ES-I3 (cell line): ENCODE data around the gene FLCN.
A peak's percentile ranks its signal among the peaks of the same experiment; 100 is the strongest.

Source experiments
- H3K36me3 ChIP-seq: 2 replicates; pipeline ENCODE4 v1.6.1; 2013; ENCODE audit warnings: mild to moderate bottlenecking, low read length, control low read depth, moderate library complexity; ENCODE audit not compliant: insufficient read depth
- H3K4me1 ChIP-seq: 2 replicates; pipeline ENCODE4 v1.6.1; 2013; ENCODE audit warnings: mild to moderate bottlenecking, control low read depth, low read length; ENCODE audit not compliant: insufficient read depth
- H3K9ac ChIP-seq: 2 replicates; pipeline ENCODE4 v1.6.1; 2013; ENCODE audit warnings: low read depth, mild to moderate bottlenecking, low read length, moderate library complexity
- H3K9me3 ChIP-seq: 2 replicates; pipeline ENCODE4 v1.6.1; 2013; ENCODE audit warnings: mild to moderate bottlenecking, low read length, moderate library complexity; ENCODE audit not compliant: control insufficient read depth, insufficient read depth

Gene FLCN

GRCh38 chr17:17252149-17252661, 15.2 kb upstream of the FLCN start:
- Histone ChIP-seq H3K9ac (no peak overlapping the region), H3K9me3 (no peaks in the 10 kb centered on the region), H3K36me3 (peaks cover 22% of the 10 kb centered on the region)

GRCh38 chr17:17246879-17247278, 9.9 kb upstream of the FLCN start:
- Histone ChIP-seq H3K9me3 (no peaks in the 10 kb centered on the region), H3K9ac (no peak overlapping the region), H3K36me3 (peaks cover 15% of the 10 kb centered on the region), H3K4me1 (no peaks in the 10 kb centered on the region)

More at GRCh38 chr17:17252149-17252661, 15.2 kb upstream of the FLCN start:
- H3K4me1 ChIP-seq = no peaks in the 10 kb centered on the region

GRCh38 chr17:17243163-17243562, 6.2 kb upstream of the FLCN start:
- Histone ChIP-seq H3K9ac (no peak overlapping the region), H3K9me3 (no peaks in the 10 kb centered on the region), H3K36me3 (peaks cover 6% of the 10 kb centered on the region), H3K4me1 (no peaks in the 10 kb centered on the region)

GRCh38 chr17:17242246-17242645, 5.3 kb upstream of the FLCN start:
- H3K9ac ChIP-seq = no peak overlapping the region
- H3K9me3 ChIP-seq = no peaks in the 10 kb centered on the region
- no peaks in the 10 kb centered on the region for H3K4me1 ChIP-seq
- no peaks in the 10 kb centered on the region; the same call in 1 of the 2 replicates for H3K36me3 ChIP-seq

GRCh38 chr17:17241656-17242055, 4.7 kb upstream of the FLCN start:
- no peaks in the 10 kb centered on the region; the same call in 1 of the 2 replicates for H3K36me3 ChIP-seq

GRCh38 chr17:17239832-17240231, 2.9 kb upstream of the FLCN start:
- 0 out of 2 replicates have a peak, but pooled peaks cover 9% of the 10 kb centered on the region for H3K4me1 ChIP-seq
- H3K9ac ChIP-seq = no peak overlapping the region
- H3K9me3 ChIP-seq = no peaks in the 10 kb centered on the region
- no peaks in the 10 kb centered on the region; the same call in 1 of the 2 replicates for H3K36me3 ChIP-seq

More at GRCh38 chr17:17241656-17242055, 4.7 kb upstream of the FLCN start:
- Histone ChIP-seq H3K9me3 (no peaks in the 10 kb centered on the region), H3K9ac (no peak overlapping the region), H3K4me1 (no peaks in the 10 kb centered on the region)

- Histone ChIP-seq H3K9ac (peak overlapping the region; percentile 61), H3K36me3 (peaks cover 3% of the 10 kb centered on the region; the same call in 1 of the 2 replicates), H3K4me1 (0 out of 2 replicates have a peak, but pooled peaks cover 9% of the 10 kb centered on the region), H3K9me3 (no peaks in the 10 kb centered on the region)
These were observed 508 bp downstream of the FLCN start for GRCh38 chr17:17236295-17237025.

- Histone ChIP-seq H3K4me1 (0 out of 2 replicates have a peak, but pooled peaks cover 9% of the 10 kb centered on the region), H3K9ac (peak overlapping the region; percentile 61)
These were observed 1.5 kb downstream of the FLCN start for GRCh38 chr17:17235212-17236174.

GRCh38 chr17:17232303-17232621, 4.7 kb downstream of the FLCN start:
- Histone ChIP-seq H3K4me1 (0 out of 2 replicates have a peak, but pooled peaks cover 9% of the 10 kb centered on the region), H3K36me3 (peaks cover 14% of the 10 kb centered on the region), H3K9ac (no peak overlapping the region), H3K9me3 (no peaks in the 10 kb centered on the region)

More at GRCh38 chr17:17235212-17236174, 1.5 kb downstream of the FLCN start:
- Histone ChIP-seq H3K36me3 (peaks cover 6% of the 10 kb centered on the region; the same call in 1 of the 2 replicates), H3K9me3 (no peaks in the 10 kb centered on the region)

- Histone ChIP-seq H3K36me3 (peaks cover 14% of the 10 kb centered on the region), H3K9ac (no peak overlapping the region), H3K4me1 (0 out of 2 replicates have a peak, but pooled peaks cover 9% of the 10 kb centered on the region), H3K9me3 (no peaks in the 10 kb centered on the region)
These were observed 5.2 kb downstream of the FLCN start for GRCh38 chr17:17231621-17232302.

- Histone ChIP-seq H3K9me3 (no peaks in the 10 kb centered on the region), H3K9ac (no peak overlapping the region), H3K36me3 (peaks cover 24% of the 10 kb centered on the region), H3K4me1 (no peaks in the 10 kb centered on the region)
These were observed 7.3 kb downstream of the FLCN start for GRCh38 chr17:17229416-17230384.

- H3K36me3 ChIP-seq = peaks cover 30% of the 10 kb centered on the region
- no peaks in the 10 kb centered on the region for H3K9me3 ChIP-seq
- H3K9ac ChIP-seq = no peak overlapping the region
- no peaks in the 10 kb centered on the region for H3K4me1 ChIP-seq
These were observed 8.3 kb downstream of the FLCN start for GRCh38 chr17:17228521-17229279.
